Skin of body (tissue), 2 donors: ENCODE measurements around the gene LCN2. TPM values are rescaled to one million over a fixed set of nuclear protein-coding genes. Genes with fewer than 3 reads are reported as not detected.

Experiments
- DNase-seq: peaks from one replicate; lab custom pipeline; 2025; lab: John Stamatoyannopoulos, UW
- total RNA-seq: library from RNA; depleted of rRNA; stranded (reverse); fragments of >200 nt; gene quantifications from one replicate; pipeline ENCODE4 v1.2.3, GENCODE V29; 2014

LCN2 gene
- total RNA-seq, 1 donor from 2014 or later: 14.6 TPM

DNA sequence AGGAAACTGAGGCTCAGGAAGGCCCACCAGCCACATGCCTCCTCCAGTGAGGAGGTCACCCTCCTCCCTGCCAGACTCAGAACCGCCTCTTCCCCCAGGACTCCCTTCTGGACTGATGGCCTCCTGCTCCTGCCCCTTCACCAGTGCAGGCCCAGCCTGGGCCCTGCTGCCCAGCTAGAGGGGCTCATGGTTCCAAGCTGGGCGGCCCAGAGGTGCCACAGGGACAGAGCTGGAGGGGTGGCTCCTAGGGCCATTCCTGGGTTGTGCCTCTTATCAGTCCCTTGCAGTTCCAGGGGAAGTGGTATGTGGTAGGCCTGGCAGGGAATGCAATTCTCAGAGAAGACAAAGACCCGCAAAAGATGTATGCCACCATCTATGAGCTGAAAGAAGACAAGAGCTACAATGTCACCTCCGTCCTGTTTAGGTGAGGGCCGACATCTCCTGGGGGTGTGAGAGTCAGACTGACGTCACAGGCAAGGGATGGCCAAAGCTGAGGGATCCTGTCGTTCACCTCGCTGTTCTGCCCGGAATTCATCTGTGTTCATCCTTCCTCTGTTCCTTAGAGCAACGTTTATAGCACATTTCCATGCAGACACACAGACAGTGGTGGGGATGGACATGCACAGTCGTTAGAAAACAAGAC lies 819 bp downstream of the LCN2 start:
- no peak for DNase-seq

DNA sequence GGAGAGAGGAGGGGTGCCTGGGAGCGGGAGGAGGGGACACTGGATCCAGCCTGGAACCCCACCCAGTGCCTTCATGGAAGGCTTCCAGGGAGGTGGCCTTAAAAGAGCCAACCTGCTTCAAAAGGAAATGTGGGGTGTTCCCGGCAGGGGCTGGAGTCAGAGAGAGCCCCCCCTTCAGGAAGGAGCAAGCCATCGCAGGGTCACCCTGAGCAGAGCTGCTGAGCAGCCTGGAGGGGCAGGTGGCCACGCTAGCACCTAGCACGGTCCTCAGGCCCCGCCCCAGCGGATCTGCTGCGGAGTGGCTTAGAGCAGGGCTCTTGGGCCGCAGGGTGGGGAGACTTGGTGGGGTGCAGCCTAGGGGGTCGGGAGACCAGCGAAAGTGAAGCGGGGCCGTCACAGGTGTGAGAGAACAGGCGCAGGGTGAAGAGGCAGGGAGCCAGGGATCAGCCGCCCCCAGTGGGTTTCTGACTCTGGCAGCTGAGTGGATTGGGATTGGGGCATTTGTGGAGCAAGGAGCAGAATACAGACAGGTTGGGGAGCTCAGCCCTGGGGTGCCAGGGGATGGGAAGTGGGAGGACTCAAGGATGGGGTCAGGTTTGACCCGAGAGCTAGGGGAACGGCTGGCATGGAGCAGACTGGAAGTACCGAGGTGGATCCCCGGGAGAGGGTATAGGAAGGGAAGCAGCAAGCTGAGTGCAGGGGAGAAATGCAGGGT lies 1.5 kb downstream of the LCN2 start:
- no peak for DNase-seq

DNA sequence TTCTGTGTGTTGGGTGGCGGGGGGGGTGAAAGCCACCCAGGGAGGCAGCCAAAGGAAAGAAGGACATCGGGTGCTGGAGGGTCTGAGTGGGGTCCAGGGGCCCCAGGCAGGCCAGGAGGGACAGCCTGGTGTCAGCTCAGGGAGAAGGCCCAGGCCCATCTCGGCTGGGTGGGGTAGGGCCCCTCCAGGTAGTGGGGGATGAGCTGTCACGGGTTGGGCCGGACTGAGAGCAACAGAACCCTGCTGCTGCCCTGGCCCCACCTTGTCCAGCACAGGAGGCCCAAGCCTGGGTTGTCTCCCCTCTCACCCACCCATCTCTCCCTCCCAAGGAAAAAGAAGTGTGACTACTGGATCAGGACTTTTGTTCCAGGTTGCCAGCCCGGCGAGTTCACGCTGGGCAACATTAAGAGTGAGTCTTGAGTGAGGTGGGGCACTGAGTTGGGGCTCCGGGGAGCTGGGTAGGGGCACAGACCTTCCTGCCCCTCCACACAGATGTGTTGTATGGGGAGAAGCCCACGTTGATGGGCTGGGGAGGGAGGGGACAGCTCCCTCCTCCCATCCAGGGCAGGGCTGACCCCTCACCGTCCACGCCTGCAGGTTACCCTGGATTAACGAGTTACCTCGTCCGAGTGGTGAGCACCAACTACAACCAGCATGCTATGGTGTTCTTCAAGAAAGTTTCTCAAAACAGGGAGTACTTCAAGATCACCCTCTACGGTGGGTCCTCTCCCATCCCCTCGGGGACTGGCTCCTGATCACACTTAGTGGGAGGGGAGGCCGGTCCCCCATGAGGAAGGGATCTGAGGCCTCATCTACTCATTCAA lies 2.3 kb downstream of the LCN2 start:
- no peak for DNase-seq

DNA sequence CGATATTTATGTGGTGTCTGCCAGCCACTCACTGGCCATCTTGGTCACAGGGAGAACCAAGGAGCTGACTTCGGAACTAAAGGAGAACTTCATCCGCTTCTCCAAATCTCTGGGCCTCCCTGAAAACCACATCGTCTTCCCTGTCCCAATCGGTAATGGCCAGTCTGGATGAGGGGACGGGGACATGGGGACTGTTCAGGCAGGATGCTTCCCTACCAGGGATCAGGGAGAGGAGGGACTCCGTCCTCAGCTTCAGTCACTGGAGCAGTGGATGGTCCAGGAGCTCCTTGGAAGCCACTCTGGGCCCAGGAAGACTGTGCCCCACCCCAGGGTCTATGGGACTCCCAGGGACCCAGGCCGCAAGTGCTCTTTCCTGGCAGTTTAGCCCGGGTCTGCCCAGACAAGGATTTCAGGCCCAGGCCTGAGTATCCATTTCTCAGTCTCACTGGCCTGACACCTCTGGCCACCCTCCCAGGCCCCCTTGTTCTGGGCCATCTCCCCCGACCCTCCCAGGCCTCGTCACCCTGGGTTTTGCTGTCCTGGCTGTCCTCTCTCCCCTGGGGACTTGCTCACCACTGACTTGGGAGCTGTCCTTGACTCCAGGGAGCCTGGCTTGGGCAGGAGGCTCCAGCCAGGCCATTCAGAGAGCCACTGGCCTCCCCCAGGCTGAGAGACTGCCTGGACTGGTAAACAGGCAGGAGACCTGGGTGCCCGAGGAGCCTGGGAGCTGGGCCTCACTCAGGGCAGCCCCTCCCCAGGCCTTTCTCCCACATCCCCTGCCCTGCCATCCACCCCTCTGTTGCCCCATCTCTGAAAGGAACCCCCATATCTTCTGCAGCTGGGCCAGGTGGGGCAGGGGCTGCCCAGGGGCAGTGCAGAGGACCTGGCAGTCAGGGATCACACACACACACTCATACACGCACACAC lies 3.1 kb downstream of the LCN2 start:
- no peak for DNase-seq

DNA sequence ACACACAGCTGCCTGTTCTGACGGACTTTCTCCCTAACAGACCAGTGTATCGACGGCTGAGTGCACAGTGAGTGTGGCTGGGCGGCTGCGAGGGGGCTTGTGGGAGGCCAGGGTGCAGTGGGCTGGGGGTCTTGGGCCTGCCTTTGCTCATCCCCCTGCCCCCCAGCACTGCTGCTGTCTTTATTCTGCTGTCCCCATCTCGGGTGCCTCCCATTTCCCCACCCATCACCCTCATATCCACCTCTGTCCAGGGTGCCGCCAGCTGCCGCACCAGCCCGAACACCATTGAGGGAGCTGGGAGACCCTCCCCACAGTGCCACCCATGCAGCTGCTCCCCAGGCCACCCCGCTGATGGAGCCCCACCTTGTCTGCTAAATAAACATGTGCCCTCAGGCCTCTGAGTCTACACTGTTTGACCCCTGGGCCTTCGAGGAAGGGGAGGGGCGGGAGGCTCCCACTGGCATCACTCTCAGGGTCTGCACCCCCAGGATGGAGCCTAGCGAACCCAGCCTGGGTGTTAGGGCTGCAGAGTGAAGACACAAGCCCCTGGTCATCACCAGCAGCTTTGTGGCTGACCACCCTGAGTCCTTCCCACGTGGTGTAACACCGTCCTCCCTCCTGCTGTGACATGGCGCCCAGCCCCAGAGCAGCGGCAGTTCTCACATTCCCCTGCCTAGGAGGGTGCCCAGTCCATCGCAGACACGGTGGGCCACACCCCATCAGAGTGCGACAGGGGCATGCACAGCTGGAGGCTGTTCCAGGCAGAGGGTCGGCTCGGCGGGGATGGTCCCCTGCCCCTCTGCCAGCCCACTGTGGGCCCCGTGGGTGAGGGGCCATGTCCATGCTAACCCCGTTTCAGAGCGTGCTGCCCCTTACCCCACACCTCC lies 4.0 kb downstream of the LCN2 start:
- DNase-seq: no peak

- no peak for DNase-seq
These were observed 4.9 kb downstream of the LCN2 start for GRCh38 chr9:128153947-128154695.

DNA sequence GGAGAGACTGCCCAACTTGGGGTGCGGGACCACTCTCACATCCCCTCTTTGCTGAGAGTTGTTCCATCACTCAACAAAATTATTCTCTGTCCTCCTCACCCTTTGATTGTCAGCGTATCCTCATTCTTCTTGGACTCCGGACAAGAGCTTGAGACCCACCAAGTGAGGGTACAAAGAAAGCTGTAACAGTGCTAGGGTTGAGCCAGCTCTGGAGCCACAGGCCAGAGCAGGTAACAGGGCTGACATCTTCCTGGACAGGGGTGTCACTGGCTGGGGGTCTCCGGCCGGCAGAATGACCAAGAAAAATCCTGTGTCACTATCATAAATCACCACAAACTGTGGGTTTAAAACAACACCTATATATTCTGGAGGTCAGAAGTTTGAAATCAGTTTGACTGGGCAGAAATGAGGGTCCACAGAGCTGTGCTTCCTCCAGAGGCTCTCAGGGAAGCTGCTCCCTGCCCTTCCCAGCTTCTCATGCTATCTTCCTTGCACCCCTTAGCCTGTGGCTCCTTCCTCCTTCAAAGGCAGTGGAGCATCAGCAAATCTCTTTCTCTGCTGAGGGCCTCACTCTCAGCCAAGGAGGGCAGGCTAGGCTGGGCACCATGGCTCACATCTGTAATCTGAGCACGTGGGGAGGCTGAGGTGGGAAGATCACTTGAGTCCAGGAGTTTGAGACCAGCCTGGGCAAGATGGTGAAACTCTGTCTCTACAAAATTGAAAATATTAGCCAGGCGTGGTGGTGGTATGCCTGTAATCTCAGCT lies 6.7 kb downstream of the LCN2 start:
- no peak for DNase-seq

DNA sequence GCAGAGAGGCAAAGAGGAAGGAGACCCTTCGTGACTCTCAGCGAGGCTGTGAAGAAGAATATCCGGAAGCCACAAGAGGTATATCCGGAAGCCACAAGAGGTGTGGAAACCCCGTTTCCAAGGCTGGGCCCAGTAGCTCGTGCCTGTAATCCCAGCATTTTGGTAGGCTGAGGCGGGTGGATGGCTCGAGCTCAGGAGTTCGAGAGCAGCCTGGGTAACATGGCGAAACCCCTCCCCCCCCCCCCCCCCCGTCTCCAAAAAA lies 10.2 kb downstream of the LCN2 start:
- no peak for DNase-seq

- peak; percentile 92 for DNase-seq
These were observed 10.7 kb downstream of the LCN2 start, which contains the start of gene BBLN for GRCh38 chr9:128159784-128160602. BBLN (plus strand) TSS chr9:128160265; CDS start chr9:128160408, 143 bp downstream.

GRCh38 chr9:128160603-128160987 lies 11.3 kb downstream of the LCN2 start:
- no peak for DNase-seq

- no peak for DNase-seq
These were observed 12.1 kb downstream of the LCN2 start for GRCh38 chr9:128161215-128161902.

GRCh38 chr9:128162215-128163026 lies 13.2 kb downstream of the LCN2 start:
- no peak for DNase-seq

GRCh38 chr9:128163027-128163515 lies 13.8 kb downstream of the LCN2 start:
- DNase-seq: no peak

DNA sequence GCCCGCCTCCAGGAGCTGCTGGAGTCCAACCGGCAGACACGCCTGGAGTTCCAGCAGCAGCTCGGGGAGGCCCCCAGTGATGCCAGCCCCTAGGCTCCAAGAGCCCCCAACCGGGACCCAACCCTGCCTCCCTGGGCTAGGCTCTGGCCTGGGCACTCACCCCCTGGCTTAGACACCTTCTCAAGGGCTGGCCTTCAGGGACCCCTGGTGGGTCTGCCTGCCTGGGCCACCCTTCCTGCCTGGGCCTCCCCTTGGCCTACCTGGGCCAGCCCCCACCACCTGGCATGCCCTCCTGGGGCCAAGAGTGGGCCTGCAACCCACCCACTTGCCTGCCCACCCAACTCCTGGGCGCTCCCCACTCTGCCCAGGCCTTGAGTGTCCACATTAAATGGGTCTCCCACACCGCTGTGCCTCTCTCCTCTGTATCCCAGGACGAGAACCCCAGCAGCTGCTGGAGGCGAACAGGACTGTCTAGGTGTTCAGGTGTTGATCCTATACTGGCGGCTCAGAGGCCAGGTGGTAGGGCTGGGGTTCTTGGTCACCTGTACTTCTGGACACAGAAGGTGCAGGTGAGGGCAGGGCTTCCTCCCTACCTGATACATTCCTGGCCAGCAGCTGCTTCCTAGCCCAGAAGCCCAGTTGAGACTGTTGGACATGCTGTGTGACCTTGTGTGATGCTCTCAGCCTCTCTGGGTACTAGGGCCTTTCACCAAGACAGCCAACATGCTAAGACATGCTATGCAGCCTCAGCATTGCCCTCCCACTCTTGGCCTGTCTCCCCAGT lies 14.5 kb downstream of the LCN2 start:
- no peak for DNase-seq

DNA sequence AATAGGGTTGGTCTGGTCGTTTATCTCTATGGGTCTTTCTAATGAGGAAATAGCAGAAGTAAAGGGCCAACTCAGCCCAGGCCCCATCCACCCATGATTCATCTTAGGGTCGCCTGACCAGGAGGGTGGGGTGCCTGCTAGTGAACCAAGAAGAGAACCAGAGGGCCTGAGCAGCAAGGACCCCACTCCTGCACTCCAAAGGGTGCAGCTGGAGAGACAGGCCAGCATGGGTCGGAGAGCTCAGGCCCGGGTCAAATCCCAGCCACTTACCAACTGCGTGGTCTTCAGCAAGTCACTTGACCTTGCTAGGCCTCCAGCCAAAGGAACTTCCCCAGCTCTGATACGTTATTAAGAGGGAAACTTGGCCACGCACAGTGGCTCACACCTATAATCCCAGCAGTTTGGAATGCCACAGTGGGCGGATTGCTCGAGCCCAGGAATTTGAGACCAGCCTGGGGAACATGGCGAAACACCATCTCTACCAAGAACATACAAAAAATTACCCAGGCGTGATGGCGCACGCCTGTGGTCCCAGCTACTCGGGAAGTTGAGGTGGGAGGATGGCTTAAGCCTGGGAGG lies 15.1 kb downstream of the LCN2 start:
- no peak for DNase-seq
